ENCODE measurements around the gene LDLRAD4.
"Not testable (repeated sequence)": the region's sequence is repeated elsewhere in the genome, so short reads cannot be mapped to it uniquely, and the experiment has no call there.

Gene LDLRAD4

DNA sequence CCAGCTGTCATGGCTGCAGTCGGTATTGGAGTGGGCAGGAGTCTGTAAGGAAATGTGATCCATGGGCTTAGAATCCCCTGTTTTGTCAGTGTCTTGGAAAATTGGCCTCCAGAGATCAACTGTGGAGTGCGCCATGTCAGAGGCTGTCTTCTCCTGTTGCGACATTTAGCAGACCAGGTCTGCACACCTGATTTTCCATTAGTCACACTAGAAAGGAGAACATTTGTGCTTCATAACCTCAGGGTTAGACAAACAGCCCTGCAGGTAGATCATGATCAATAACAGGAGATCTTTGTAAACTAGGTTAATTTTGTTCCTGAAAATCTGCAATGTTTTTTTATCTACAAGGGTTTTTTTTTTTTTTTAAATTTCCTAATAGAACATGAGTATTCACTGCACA lies 28.0 kb downstream of the LDLRAD4 start:
- DNase-seq (ENCODE audit: low read depth), result no peak

GRCh38 chr18:13247506-13247905 lies 28.9 kb downstream of the LDLRAD4 start:
- DNase-seq (ENCODE audit: low read depth), result no peak

- no peak for DNase-seq (ENCODE audit: low read depth)
These were observed 34.3 kb downstream of the LDLRAD4 start for GRCh38 chr18:13252686-13253410.

DNA sequence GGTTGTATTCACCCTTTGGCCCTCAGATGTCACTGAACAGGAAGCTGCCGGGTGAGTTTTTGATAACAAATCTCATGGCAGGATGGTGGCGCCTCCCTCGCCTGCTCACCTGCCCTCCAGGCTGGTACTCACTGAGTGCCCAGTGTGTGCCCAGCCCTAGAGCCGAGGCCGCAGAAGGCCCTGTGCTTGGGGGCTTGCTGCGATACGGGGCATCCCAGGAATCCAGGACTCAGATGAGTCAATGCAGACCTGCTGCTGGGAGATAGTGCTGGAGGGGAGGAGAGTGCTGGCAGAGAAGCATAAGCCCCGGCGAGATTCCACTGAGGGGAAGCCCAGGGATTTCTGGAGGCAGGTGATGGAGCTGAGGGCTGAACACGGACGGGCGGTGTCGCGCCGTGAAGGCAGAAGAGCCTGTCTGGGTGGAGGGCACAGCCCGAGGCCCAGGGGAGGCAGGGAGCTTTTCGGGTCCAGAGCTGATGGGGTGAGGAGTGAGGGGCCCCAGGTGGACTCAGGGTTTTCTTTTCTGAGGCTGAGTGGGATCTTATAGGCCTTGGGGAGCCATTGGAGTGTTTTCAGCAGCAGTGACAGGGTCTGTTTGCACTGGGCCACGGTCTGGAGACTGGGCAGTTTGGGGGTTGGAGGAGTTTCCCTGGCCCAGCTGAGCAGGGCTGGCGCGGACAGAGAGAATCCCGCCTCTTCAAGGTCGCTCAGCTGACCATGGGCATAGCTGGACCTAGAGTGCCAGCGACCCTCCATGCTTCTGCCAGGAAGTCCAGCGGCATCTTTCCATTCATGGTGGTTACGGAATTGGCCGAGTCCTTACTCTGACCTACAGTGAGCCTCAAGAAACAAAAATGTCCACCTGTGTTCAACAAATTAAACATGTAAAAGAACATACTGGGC lies 35.5 kb downstream of the LDLRAD4 start:
- DNase-seq (ENCODE audit: low read depth), result no peak

DNA sequence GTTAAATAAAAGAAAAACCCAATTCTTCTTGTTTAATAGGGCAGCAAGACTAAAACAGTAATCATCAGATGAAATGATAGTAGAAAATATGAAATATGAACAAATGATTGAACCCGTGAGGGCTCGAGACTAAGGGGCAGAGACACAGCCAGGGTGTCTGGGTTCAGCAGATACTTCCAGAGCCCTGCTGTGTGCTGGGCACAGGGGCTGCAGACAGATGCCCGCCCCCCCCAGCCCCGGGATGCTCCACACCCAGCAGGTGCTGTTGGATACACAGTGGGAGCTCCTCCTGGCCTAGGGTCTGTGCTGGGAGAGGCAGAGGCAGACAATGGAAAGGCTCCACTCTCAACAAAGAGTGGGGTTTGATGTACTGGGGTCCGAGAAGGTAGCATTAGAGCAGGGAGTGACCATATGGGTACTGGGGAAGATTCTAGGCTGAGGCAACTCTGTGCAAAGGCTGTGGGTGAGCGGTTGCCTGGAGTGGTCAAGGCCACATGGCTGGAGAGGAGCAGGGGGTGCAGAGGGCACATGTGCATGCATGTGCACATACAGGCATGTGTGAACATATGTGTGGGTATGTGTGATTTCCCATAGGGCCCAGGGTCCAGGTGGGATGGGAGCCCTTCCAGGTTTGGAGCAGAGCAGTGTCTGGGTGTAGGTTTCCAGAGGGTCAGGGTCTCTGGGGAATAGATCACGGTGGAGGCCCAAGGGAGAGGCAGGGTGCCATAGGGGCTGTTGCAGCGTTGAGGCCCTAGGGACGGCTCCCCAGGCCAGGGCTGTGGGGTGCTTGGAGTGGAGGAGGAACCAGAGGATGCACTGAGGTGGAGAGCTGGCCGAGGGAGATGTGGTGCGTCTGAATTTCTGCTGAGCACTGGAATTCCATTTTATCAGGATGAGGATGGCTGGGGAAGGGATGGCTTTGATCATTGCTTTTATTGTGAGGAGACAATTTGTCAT lies 36.7 kb downstream of the LDLRAD4 start:
- DNase-seq (ENCODE audit: low read depth), result no peak

GRCh38 chr18:13256444-13257305 lies 38.1 kb downstream of the LDLRAD4 start:
- DNase-seq (ENCODE audit: low read depth), result no peak

DNA sequence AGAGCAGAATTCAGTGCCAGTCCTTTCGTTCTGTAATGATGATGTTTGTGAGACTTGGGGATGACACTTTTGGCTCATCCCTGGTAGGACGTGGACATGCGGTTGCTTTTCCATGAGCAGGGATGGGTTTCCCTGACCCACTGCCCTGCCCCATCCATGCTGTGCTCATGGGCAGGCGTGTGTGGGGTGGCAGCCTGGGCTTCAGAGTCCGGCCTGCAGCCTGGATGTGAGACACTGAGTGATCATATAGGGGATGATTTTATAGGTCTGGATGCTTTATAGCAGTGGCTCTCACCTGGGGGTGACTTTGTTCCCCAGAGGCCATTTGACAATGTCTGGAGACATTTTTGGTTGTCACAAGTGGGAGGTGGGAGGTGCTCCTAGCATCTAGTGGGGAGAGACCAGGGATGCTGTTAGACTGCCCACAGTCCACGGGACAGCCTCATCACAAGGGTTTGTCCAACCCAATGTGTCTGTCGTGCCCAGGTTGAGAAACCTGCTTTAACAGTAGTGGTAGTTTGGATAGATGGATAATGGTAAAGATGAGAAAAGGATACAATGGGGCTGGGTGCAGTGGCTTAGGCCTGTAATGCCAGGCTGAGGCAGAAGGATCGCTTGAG lies 38.9 kb downstream of the LDLRAD4 start:
- no peak for DNase-seq (ENCODE audit: low read depth)

- DNase-seq (ENCODE audit: low read depth), result no peak
These were observed 40.4 kb downstream of the LDLRAD4 start for GRCh38 chr18:13258921-13259320.

DNA sequence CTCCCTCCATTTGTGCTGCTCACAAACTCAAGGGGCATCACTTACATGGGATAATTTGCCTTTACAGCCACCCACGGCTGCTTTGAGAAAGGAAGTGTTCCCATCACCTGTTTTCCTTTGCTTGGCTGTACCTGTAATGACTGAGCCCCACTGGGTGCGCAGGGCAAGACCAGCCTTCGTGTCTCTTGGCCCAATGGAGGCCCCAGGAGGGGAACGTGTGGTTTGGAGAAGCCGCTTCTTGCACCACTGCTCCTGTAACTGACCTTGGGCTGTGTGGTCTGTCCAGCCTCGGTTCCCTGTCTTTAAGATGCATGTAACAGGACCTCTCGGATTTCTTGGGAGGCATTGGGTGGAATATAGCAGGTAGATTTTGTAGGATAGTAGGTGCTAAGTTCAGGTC lies 41.1 kb downstream of the LDLRAD4 start:
- DNase-seq (ENCODE audit: low read depth), result no peak

DNA sequence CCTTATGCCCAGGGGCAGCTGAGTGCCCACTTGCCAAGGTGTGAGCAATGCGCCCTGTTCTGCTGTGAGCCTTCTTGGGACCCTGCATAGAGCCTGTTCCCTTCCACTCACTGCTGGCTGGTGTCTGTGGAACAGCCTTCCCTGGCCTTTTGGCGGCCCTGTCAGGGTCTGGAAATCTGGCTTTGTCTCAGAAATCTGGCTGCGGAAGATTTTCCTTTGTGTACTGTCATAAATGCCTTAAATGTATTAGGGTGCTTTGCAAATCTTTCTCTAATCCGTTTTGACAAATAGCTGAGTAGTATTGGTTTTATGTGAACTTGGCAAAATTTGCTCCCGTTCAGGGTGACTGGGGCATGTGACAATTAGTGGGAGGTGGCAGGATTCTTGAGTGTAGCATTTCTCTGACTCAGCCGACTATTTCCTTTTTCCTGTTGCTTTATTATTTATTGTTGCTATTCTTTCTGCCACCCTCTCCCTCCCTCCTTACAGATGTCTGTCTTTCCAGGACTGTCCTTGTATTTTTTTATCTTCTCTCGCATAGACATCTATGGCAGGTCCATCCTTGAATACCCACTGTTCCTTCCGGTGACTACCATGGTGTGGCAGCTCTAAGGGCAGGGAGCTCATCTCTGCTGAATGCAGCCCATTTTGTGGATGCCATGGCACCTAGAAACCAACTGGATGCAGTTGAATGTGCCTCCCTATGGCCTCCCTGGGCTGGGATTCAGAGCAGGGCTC lies 41.8 kb downstream of the LDLRAD4 start:
- no peak for DNase-seq (ENCODE audit: low read depth)

GRCh38 chr18:13260935-13261640 lies 42.5 kb downstream of the LDLRAD4 start:
- no peak for DNase-seq (ENCODE audit: low read depth)

DNA sequence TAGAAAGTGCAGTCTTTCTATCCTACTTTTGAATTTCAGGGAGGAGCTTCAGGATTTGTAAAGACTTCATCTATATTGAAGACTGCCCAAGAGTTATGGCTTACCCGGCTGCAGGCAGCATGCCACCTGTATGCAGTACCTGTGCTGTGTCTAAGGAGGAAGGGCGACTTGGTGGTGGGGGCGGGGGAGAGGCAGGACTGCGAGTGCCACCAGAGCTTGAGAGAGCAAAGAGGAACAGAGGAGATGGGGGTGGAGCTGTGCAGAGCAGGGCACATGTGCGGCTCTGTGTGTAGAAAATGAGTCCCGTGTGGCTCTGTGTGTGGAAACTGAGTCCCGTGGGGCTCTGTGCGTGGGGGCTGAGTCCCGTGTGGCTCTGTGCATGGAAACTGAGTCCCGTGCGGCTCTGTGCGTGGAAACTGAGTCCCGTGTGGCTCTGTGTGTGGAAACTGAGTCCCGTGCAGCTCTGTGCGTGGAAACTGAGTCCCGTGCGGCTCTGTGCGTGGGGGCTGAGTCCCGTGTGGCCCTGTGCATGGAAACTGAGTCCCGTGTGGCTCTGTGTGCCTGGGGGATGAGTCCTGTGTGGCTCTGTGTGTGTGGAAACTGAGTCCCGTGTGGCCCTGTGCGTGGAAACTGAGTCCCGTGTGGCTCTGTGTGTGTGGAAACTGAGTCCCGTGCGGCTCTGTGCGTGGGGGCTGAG lies 43.2 kb downstream of the LDLRAD4 start:
- no peak for DNase-seq (ENCODE audit: low read depth)

DNA sequence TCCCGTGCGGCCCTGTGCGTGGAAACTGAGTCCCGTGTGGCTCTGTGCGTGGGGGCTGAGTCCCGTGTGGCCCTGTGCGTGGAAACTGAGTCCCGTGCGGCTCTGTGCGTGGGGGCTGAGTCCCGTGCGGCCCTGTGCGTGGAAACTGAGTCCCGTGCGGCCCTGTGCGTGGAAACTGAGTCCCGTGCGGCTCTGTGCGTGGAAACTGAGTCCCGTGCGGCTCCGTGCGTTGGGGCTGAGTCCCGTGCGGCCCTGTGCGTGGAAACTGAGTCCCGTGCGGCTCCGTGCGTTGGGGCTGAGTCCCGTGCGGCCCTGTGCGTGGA lies 43.8 kb downstream of the LDLRAD4 start:
- not testable (repeated sequence) for DNase-seq (ENCODE audit: low read depth)

DNA sequence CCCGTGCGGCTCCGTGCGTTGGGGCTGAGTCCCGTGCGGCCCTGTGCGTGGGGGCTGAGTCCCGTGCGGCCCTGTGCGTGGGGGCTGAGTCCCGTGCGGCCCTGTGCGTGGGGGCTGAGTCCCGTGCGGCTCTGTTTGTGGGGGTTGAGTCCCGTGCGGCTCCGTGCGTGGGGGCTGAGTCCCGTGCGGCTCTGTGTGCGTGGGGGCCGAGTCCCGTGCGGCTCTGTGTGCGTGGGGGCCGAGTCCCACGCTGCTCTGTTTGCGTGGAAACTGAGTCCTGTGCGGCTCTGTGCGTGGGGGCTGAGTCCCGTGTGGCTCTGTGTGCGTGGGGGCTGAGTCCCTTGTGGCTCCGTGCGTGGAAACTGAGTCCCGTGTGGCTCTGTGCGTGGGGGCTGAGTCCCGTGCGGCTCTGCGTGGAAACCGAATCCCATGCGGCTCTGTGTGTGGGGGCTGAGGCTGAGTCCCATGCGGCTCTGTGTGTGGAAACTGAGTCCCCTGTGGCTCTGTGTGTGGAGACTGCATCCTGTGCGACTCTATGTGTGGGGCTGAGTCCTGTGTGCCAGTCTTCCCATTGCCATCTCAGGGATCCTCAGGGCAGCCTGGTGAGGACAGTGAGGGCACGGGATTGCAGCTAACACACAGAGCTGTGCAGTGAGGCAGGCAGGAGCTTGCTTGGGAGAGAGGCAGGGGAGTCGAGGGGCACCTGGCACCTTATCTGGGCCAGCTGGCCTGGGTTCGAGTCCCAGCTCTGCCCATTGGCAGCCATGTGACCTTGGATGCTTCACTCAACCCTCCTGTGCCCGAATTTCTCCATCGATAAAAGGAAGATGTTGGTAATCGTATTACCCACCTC lies 44.5 kb downstream of the LDLRAD4 start:
- no peak for DNase-seq (ENCODE audit: low read depth)

DNA sequence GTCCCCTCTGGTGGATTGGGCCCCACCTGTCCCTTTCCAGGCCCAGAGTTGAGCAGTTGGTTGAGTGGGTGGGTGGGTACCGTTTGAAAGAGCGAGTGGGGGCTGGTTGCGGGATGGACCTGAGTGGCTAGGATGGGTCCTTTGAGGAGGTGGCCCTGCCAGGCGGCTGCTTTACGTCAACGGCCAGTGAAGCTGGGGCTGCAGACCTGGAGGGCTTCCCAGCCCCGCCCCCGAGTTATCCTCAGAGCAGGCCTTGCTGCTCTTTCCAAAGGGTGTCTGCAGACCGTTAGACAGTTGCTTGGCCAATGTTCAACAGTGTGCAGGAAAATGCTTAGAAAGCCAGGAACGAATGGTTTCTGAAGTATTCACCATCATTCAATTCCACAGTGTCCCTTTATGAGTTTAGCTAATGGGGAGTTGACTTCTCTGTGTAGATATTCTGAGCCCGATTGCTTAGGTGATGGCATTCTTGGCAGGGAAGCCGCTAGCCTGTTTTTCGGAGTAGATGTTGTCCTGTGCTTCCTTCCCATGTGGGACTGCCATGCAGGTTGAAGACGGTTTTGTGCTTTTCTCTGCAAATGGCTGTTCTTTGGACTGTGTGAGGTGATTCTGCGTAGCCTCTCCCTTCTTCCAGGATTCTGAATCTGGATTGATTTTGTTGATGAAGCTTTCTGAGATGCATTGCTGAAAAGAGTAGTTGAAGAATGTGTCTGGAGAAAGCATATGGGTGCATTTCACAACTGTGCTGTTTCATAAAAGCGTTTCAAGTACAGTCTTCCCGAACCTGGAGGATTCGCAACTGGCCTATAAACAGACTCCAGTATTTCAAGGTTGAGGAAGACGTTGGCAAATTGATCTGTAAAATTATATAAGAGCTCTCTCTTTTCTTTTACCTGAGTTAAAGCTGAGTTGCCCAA lies 45.8 kb downstream of the LDLRAD4 start:
- no peak for DNase-seq (ENCODE audit: low read depth)

GRCh38 chr18:13265008-13265910 lies 46.7 kb downstream of the LDLRAD4 start:
- no peak for DNase-seq (ENCODE audit: low read depth)

All from activated gamma-delta T cell treated with anti-CD3 and anti-CD28 coated beads, Interleukin-2, amount 50 U/mL, for 16 hours (primary cell).